Measurements from ENCODE around the gene MIER3. TPM values are rescaled to one million over a fixed set of nuclear protein-coding genes. Genes with fewer than 3 reads are reported as not detected.

The MIER3 gene
- total RNA-seq, 1 experiment from 2014 or later: 44.8 TPM

DNA sequence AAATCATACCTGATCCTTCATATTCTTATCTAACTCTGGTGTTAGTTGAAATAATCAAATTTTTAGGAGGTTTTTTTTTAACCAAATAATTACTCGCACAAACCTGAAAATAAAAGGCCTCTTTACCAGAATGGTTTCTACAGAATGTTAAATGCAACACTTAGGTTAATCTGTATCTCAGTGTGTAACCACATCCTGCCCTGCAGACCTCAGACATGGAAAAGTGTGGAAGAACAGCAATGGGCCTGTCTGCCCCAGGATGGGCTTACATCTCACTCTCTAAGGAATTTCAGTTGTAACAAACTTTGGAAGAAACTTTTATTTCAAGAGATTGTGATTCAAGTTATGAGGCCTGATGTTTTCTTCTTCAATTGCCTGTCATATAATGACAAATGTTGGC is 32.5 kb upstream of the MIER3 start:
- Histone ChIP-seq H3K14ac (ENCODE audit: insufficient read depth, low read length) (no peak overlapping the region), H2AFZ (ENCODE audit: low read length) (no peak overlapping the region), H2BK120ac (ENCODE audit: low read depth, low read length, poor library complexity, severe bottlenecking) (no peak overlapping the region), H3T11ph (ENCODE audit: low read length) (no peak overlapping the region), H3K4ac (ENCODE audit: low read depth, low read length) (no peak overlapping the region), H3K79me1 (ENCODE audit: insufficient read depth, low read depth, low read length, poor library complexity, severe bottlenecking) (no peaks in the 10 kb centered on the region), H3K27ac (ENCODE audit: insufficient read length, low read depth, low read length) (no peak overlapping the region), H3K79me2 (ENCODE audit: insufficient read depth, low read length) (no peaks in the 10 kb centered on the region), H3K4me2 (ENCODE audit: insufficient read depth, insufficient read length, low read length) (no peak overlapping the region), H3K9me3 (ENCODE audit: control insufficient read depth, low read depth, low read length) (no peaks in the 10 kb centered on the region), H3K23me2 (ENCODE audit: insufficient read length, low read depth, low read length, poor library complexity, severe bottlenecking) (no peaks in the 10 kb centered on the region), H4K91ac (ENCODE audit: insufficient read length, low read depth, low read length) (no peak overlapping the region), H3K56ac (ENCODE audit: insufficient read length, low read depth, low read length) (no peak overlapping the region), H3K4me1 (ENCODE audit: insufficient read depth, low read length) (no peaks in the 10 kb centered on the region), H4K5ac (ENCODE audit: insufficient read length, low read depth, low read length) (no peak overlapping the region), H4K8ac (replicated peaks; ENCODE audit: insufficient read length, low read depth, low read length) (no peak overlapping the region), H2BK12ac (ENCODE audit: insufficient read length, low read depth, low read length) (no peak overlapping the region), H2BK15ac (ENCODE audit: low read depth, low read length) (no peak overlapping the region), H3K27me3 (ENCODE audit: insufficient read depth, low read length) (no peaks in the 10 kb centered on the region), H3K23ac (ENCODE audit: insufficient read length, low read depth, low read length) (no peak overlapping the region), H2AK5ac (ENCODE audit: insufficient read length, low read length) (no peak overlapping the region), H3K18ac (ENCODE audit: insufficient read length, low read depth, low read length) (no peak overlapping the region), H2BK20ac (ENCODE audit: low read depth, low read length, poor library complexity, severe bottlenecking) (no peak overlapping the region), H4K20me1 (ENCODE audit: control insufficient read depth, insufficient read depth, insufficient read length) (no peaks in the 10 kb centered on the region), H3K9ac (ENCODE audit: extremely low read depth, insufficient read length, low read length) (no peak overlapping the region), H2BK5ac (ENCODE audit: insufficient read length, low read length) (no peak overlapping the region)
- TF ChIP-seq, protein P1, sequence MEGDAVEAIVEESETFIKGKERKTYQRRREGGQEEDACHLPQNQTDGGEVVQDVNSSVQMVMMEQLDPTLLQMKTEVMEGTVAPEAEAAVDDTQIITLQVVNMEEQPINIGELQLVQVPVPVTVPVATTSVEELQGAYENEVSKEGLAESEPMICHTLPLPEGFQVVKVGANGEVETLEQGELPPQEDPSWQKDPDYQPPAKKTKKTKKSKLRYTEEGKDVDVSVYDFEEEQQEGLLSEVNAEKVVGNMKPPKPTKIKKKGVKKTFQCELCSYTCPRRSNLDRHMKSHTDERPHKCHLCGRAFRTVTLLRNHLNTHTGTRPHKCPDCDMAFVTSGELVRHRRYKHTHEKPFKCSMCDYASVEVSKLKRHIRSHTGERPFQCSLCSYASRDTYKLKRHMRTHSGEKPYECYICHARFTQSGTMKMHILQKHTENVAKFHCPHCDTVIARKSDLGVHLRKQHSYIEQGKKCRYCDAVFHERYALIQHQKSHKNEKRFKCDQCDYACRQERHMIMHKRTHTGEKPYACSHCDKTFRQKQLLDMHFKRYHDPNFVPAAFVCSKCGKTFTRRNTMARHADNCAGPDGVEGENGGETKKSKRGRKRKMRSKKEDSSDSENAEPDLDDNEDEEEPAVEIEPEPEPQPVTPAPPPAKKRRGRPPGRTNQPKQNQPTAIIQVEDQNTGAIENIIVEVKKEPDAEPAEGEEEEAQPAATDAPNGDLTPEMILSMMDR (conservative IDR thresholded peaks at IDR 0.05): no peak
- H3K4me3 Mint-ChIP-seq: no peak overlapping the region
- no peaks in the 10 kb centered on the region; the same call in 1 of the 2 replicates for H3K27me3 Mint-ChIP-seq (ENCODE audit: low read depth)
- no peaks in the 10 kb centered on the region for H3K9me3 Mint-ChIP-seq
- no peak overlapping the region for H3K27ac Mint-ChIP-seq
- H3K4me1 Mint-ChIP-seq: no peaks in the 10 kb centered on the region
- H3K36me3 Mint-ChIP-seq (ENCODE audit: insufficient read depth in 1 of 3, low read depth in 3 of 3): no peaks in the 10 kb centered on the region
- DNase-seq: no peak
- no CpG with 5 or more reads among the region's 1 CpG for WGBS (ENCODE audit: extremely low coverage, insufficient read length, low lambda C conversion rate)

All from H9 (cell line).